Naive thymus-derived CD4-positive, alpha-beta T cell (primary cell): ENCODE data around the gene SMARCAL1. TPM values are rescaled to one million over a fixed set of nuclear protein-coding genes. Genes with fewer than 3 reads are reported as not detected.

ENCODE experiments used
- ATAC-seq: fragments of 150-1000 bp; cut with Tn5 transposase; 2 replicates; pipeline ENCODE4 v1.10.0; 2021; ENCODE audit warnings: mild to moderate bottlenecking, moderate library complexity
- CTCF ChIA-PET: fragments of 350-600 bp; sonication (Branson Sonifier 250); formaldehyde crosslinking; loops from one replicate; lab custom pipeline; 2021; ENCODE audit warnings: antibody characterized with exemption; lab: Charles Lee
- POLR2A ChIA-PET: fragments of 350-600 bp; sonication (Branson Sonifier 250); formaldehyde crosslinking; loops from one replicate; lab custom pipeline; 2021; ENCODE audit warnings: antibody characterized with exemption, inconsistent platforms; lab: Charles Lee
- DNase-seq, 9 donors: peaks; one replicate each; pipeline versions ENCODE4 v3.0.0 to v3.0.0-alpha.2; 2020 to 2022; ENCODE audit warnings: mixed read lengths in 1 of 9
- H3K27ac ChIP-seq: one replicate; pipeline ENCODE4 v1.7.0; 2013; ENCODE audit warnings: mild to moderate bottlenecking, low read depth, low read length, moderate library complexity
- H3K27me3 ChIP-seq, 2 donors: one replicate each; pipeline ENCODE4 v1.7.0; 2013; ENCODE audit warnings: low read length in 2 of 2, mild to moderate bottlenecking in 2 of 2, moderate library complexity in 2 of 2; ENCODE audit not compliant: control insufficient read depth in 2 of 2, insufficient read depth in 2 of 2
- H3K36me3 ChIP-seq, 3 experiments: 1 replicate in 2 of 3; 2 replicates in 1 of 3; pipeline ENCODE4 v1.7.0; 2013; ENCODE audit warnings: low read length in 3 of 3, mild to moderate bottlenecking in 3 of 3, moderate library complexity in 1 of 3; ENCODE audit not compliant: insufficient read depth in 3 of 3, control insufficient read depth in 2 of 3
- H3K4me1 ChIP-seq, 2 donors: one replicate each; pipeline ENCODE4 v1.7.0; 2013; ENCODE audit warnings: low read length in 2 of 2, mild to moderate bottlenecking in 2 of 2, moderate library complexity in 1 of 2; ENCODE audit not compliant: control insufficient read depth in 2 of 2, insufficient read depth in 2 of 2
- H3K4me3 ChIP-seq: 2 replicates; pipeline ENCODE4 v1.7.0; 2013; ENCODE audit warnings: mild to moderate bottlenecking, low read length
- H3K9me3 ChIP-seq, 3 experiments: 1 replicate in 2 of 3; 2 replicates in 1 of 3; pipeline ENCODE4 v1.7.0; 2013; ENCODE audit warnings: low read length in 3 of 3; ENCODE audit not compliant: control insufficient read depth in 2 of 3
- H3K27ac Mint-ChIP-seq, 9 donors: one replicate each; pipeline ENCODE4 v1.8.0; 2020 to 2022; ENCODE audit warnings: mixed read lengths in 9 of 9, mild to moderate bottlenecking in 8 of 9, moderate library complexity in 5 of 9, inconsistent platforms in 2 of 9
- H3K27me3 Mint-ChIP-seq, 5 donors: one replicate each; pipeline ENCODE4 v1.8.0; 2021 to 2022; ENCODE audit warnings: mixed read lengths in 5 of 5, mild to moderate bottlenecking in 1 of 5
- H3K36me3 Mint-ChIP-seq, 5 donors: one replicate each; pipeline ENCODE4 v1.8.0; 2020 to 2022; ENCODE audit warnings: mixed read lengths in 5 of 5, mild to moderate bottlenecking in 3 of 5, inconsistent platforms in 1 of 5
- H3K4me1 Mint-ChIP-seq, 7 donors: one replicate each; pipeline ENCODE4 v1.8.0; 2020 to 2022; ENCODE audit warnings: mixed read lengths in 7 of 7, mild to moderate bottlenecking in 3 of 7, inconsistent platforms in 1 of 7
- H3K4me3 Mint-ChIP-seq, 10 donors: one replicate each; pipeline ENCODE4 v1.8.0; 2020 to 2022; ENCODE audit warnings: mild to moderate bottlenecking in 10 of 10, mixed read lengths in 10 of 10, moderate library complexity in 6 of 10, inconsistent platforms in 2 of 10
- H3K9me3 Mint-ChIP-seq, 11 donors: one replicate each; pipeline ENCODE4 v1.8.0; 2020 to 2022; ENCODE audit warnings: mixed read lengths in 11 of 11, mild to moderate bottlenecking in 4 of 11, inconsistent platforms in 1 of 11, moderate library complexity in 1 of 11
- intact Hi-C, 2 donors: fragments of 100-400 bp; cut with micrococcal nuclease; formaldehyde crosslinking; loops; one replicate each; pipeline ENCODE4 v1.15.1; 2023
- polyA plus RNA-seq, 2 donors: library from polyadenylated mRNA; unstranded; fragments of 300-500 nt; fragmentation: Illumina TruSeq; gene quantifications; one replicate each; pipeline ENCODE4 v1.2.3, GENCODE V29; 2021
- total RNA-seq, 6 experiments: library from RNA in 5 of 6; stranded (reverse) in 5 of 6; gene quantifications; 1 replicate in 5 of 6; 2 replicates in 1 of 6; pipeline ENCODE4 v1.2.3 and lab custom pipeline; 2021 to 2026

Gene SMARCAL1
- total and polyA plus RNA-seq, 7 experiments from 2014 or later = 16.2 to 31.2 (median 24.6) TPM

DNA sequence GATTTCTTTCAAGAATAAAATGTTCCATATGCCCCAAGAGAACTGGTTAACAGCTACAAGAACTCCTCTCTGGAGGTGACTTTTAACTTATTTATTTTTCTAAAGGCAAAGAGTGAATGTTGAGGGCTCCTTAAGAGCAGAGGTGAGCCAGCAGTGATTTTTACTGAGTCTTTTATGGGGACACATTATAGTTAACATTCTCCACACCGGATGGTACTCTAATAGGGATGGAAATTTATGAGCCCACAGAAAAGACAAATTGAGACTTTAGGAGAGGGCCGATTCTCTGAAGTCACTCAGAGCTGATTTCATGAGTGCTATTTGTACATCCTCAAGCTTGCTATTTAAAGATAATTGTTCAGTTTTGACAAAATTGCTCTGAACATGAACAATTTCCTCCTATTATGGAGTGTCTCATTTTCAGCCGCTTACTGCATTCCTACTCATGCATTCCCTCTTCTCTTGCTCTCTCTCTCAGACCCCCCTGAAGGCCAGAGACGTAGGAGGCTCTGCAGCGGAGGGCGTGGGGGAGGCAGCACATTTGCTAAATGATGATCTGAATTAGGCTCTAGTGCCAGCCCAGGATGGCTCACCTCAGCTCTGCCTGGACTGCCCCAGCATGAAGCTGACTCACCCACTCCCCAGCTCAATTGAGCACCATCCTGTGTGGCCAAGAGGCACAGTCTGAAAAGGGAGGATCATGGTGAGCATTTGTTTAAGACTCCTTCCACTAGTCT is 80.5 kb downstream of the SMARCAL1 start:
- intact Hi-C loops = no loop called here
- peaks cover 0 to 5% (median 0%) of the 10 kb centered on the region in 5 donors for H3K36me3 Mint-ChIP-seq
- H3K4me3 Mint-ChIP-seq = no peak overlapping the region
- no peak for ATAC-seq
- H3K4me1 Mint-ChIP-seq = peaks cover 5 to 26% (median 7%) of the 10 kb centered on the region in 7 donors
- Histone ChIP-seq H3K4me3 (no peak overlapping the region), H3K4me1 (peaks cover 2 to 3% of the 10 kb centered on the region in 2 donors), H3K27ac (no peak overlapping the region), H3K27me3 (no peaks in the 10 kb centered on the region), H3K9me3 (no peaks in the 10 kb centered on the region), H3K36me3 (no peaks in the 10 kb centered on the region)
- no peaks in the 10 kb centered on the region for H3K9me3 Mint-ChIP-seq
- POLR2A ChIA-PET = no interaction called here
- CTCF ChIA-PET = no interaction called here
- no peak overlapping the region for H3K27ac Mint-ChIP-seq
- H3K27me3 Mint-ChIP-seq = no peaks in the 10 kb centered on the region
- DNase-seq = no peak

GRCh38 chr2:216493334-216493685 is 81.0 kb downstream of the SMARCAL1 start:
- ATAC-seq = no peak
- Histone ChIP-seq H3K4me1 (peaks cover 8% of the 10 kb centered on the region in 2 donors), H3K36me3 (no peaks in the 10 kb centered on the region), H3K27ac (no peak overlapping the region), H3K27me3 (no peaks in the 10 kb centered on the region), H3K4me3 (no peak overlapping the region), H3K9me3 (no peaks in the 10 kb centered on the region)
- Mint-ChIP-seq H3K36me3 (peaks cover 0 to 5% (median 0%) of the 10 kb centered on the region in 5 donors), H3K27ac (no peak overlapping the region), H3K27me3 (no peaks in the 10 kb centered on the region), H3K9me3 (no peaks in the 10 kb centered on the region), H3K4me3 (no peak overlapping the region), H3K4me1 (peaks cover 5 to 31% (median 12%) of the 10 kb centered on the region in 7 donors)
- no peak for DNase-seq
- ChIA-PET POLR2A (no interaction called here), CTCF (no interaction called here)
- intact Hi-C loops = no loop called here

GRCh38 chr2:216495656-216496055 is 83.4 kb downstream of the SMARCAL1 start:
- Histone ChIP-seq H3K4me3 (no peak overlapping the region), H3K9me3 (no peaks in the 10 kb centered on the region), H3K36me3 (peaks cover 10 to 12% (median 11%) of the 10 kb centered on the region in 3 experiments), H3K27ac (no peak overlapping the region), H3K4me1 (peaks cover 18 to 19% of the 10 kb centered on the region in 2 donors), H3K27me3 (no peaks in the 10 kb centered on the region)
- ChIA-PET CTCF (no interaction called here), POLR2A (no interaction called here)
- no peak overlapping the region for H3K27ac Mint-ChIP-seq
- H3K4me3 Mint-ChIP-seq = no peak overlapping the region
- peaks cover 10 to 20% (median 15%) of the 10 kb centered on the region in 5 donors for H3K36me3 Mint-ChIP-seq
- ATAC-seq (no peak), DNase-seq (no peak)
- H3K9me3 Mint-ChIP-seq = no peaks in the 10 kb centered on the region
- peaks cover 0 to 3% (median 0%) of the 10 kb centered on the region in 5 donors for H3K27me3 Mint-ChIP-seq
- intact Hi-C loops = loop anchor here (5.0 kb wide), 4 partner anchors 112 to 1688 kb away; partner anchors contain the start of genes ATIC (in 1 of the 2) and BARD1 (in 1 of the 2)
- H3K4me1 Mint-ChIP-seq = peaks cover 18 to 37% (median 35%) of the 10 kb centered on the region in 7 donors

GRCh38 chr2:216497382-216498069 is 85.2 kb downstream of the SMARCAL1 start:
- H3K36me3 Mint-ChIP-seq = peaks cover 10 to 33% (median 27%) of the 10 kb centered on the region in 5 donors
- intact Hi-C loops = loop anchor here (1.0 to 5.0 kb wide), 9 partner anchors 22 to 1690 kb away; partner anchors contain the start of genes SMARCAL1 (in 2 of the 2), XRCC5 (in 2 of the 2), ATIC (in 1 of the 2) and BARD1 (in 1 of the 2)
- Histone ChIP-seq H3K4me3 (peak overlapping the region; percentile 95), H3K4me1 (peaks cover 19 to 24% of the 10 kb centered on the region in 2 donors), H3K27me3 (no peaks in the 10 kb centered on the region), H3K9me3 (no peaks in the 10 kb centered on the region), H3K27ac (peak overlapping the region; percentile 89), H3K36me3 (peaks cover 22 to 30% (median 25%) of the 10 kb centered on the region in 3 experiments)
- peaks cover 0 to 3% (median 0%) of the 10 kb centered on the region in 5 donors for H3K27me3 Mint-ChIP-seq
- CTCF ChIA-PET = no interaction called here
- POLR2A ChIA-PET = interaction anchor here (0.8 to 1.7 kb wide), 4 partner anchors 12 to 146 kb away, joined by 3 to 13 read pairs (median 4); partner anchors contain the start of gene SMARCAL1
- H3K27ac Mint-ChIP-seq = peak overlapping the region in 8 of 9 donors; percentile 92 to 98 (median 94)
- no peaks in the 10 kb centered on the region for H3K9me3 Mint-ChIP-seq
- no peak for ATAC-seq
- H3K4me3 Mint-ChIP-seq = peak overlapping the region; percentile 94 to 100 (median 98)
- H3K4me1 Mint-ChIP-seq = peaks cover 19 to 53% (median 46%) of the 10 kb centered on the region in 7 donors
- no peak for DNase-seq

GRCh38 chr2:216498070-216498378 is 85.7 kb downstream of the SMARCAL1 start:
- Mint-ChIP-seq H3K4me3 (peak overlapping the region; percentile 94 to 100 (median 98)), H3K9me3 (no peaks in the 10 kb centered on the region), H3K4me1 (peaks cover 22 to 58% (median 50%) of the 10 kb centered on the region in 7 donors), H3K27ac (peak overlapping the region; percentile 92 to 98 (median 93)), H3K36me3 (peaks cover 10 to 38% (median 32%) of the 10 kb centered on the region in 5 donors), H3K27me3 (peaks cover 0 to 3% (median 0%) of the 10 kb centered on the region in 5 donors)
- Histone ChIP-seq H3K4me1 (peaks cover 19 to 24% of the 10 kb centered on the region in 2 donors), H3K36me3 (peaks cover 23 to 35% (median 30%) of the 10 kb centered on the region in 3 experiments), H3K9me3 (no peaks in the 10 kb centered on the region), H3K27me3 (no peaks in the 10 kb centered on the region), H3K27ac (peak overlapping the region; percentile 89), H3K4me3 (peak overlapping the region; percentile 95)
- intact Hi-C loops = loop anchor here (1.0 to 5.0 kb wide), 9 partner anchors 23 to 1691 kb away; partner anchors contain the start of genes SMARCAL1 (in 2 of the 2), XRCC5 (in 2 of the 2), ATIC (in 1 of the 2) and BARD1 (in 1 of the 2)
- DNase-seq = no peak
- CTCF ChIA-PET = no interaction called here
- POLR2A ChIA-PET = interaction anchor here (0.8 to 1.7 kb wide), 8 partner anchors 9 to 146 kb away, joined by 3 to 13 read pairs (median 3); partner anchors contain the start of gene SMARCAL1
- no peak for ATAC-seq
